ENCODE measurements around the gene MEIOC.

DNA sequence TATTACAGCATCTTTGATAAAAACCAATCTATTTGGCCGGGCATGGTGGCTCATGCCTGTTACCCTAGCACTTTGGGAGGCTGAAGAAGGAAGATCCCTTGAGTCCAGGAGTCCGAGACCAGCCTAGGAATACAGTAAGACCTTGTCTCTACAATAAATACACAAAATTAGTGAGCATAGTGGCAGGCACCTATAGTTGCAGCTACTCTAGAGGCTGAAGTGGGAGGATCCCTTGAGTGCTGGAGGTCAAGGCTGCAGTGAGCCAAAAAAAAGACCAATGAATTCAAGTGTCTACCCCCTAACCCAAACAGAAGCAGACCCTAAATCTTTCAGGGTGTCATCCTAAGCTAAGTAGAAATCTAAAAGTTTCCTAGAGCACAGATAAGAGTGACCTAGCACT lies 7.3 kb upstream of the MEIOC start:
- TF ChIP-seq POLR2A (IDR thresholded peaks at IDR 0.05; ENCODE audit: low read depth, low read length): no peak
- TF ChIP-seq POLR2AphosphoS5 (IDR thresholded peaks at IDR 0.05; ENCODE audit: low read depth, low read length): no peak
- no peak for TF ChIP-seq SPI1 (IDR thresholded peaks at IDR 0.05; ENCODE audit: low read depth, low read length)
- no peak for TF ChIP-seq TAF1 (IDR thresholded peaks at IDR 0.05; ENCODE audit: low read depth, low read length)

Data from GM12891 (cell line).